Fibroblast of the conjunctiva (primary cell): ENCODE data around the gene SRGAP2C.
"Not testable (repeated sequence)": the region's sequence is repeated elsewhere in the genome, so short reads cannot be mapped to it uniquely, and the experiment has no call there.

ENCODE experiments used
- DNase-seq: peaks from one replicate; pipeline ENCODE4 v3.0.0-alpha.2; 2010; ENCODE audit warnings: low read depth

SRGAP2C gene

DNA sequence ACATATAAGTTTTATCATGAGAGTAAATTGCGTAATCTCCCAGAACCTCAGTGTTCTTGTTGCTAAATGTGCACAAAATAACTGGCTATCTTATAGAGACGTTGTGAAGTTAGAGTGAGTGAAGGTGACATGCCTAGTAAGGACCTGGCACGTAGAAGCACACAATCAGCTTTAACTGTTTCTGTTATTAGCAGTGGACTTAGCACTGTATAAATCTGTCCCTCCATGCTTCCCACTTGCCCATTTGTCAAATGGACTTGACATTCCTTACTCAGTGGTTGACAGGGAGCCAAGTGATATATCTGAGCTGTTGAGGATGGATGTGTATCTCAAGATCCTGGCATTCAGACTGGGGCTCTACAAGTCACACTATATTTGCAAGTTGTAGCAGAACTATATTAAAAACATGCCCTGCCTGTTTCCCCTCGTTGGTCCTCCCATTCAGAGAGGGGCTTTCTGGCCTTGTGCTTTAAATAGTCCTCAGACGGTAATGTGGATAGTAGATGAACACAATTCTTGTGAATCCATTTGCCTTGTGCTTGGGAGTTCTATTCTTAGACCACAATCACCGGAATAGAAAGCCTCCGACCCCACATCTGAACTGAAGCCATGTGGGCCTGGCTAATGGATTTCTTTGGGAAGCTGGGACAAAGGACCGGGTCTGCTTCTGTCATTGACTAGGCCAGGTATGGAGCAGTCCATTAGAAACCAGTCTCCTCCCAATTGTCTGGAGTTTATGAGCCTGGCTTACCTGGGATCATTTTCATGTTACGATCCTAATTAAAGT, 43.0 kb downstream of the SRGAP2C start:
- not testable (repeated sequence) for DNase-seq

DNA sequence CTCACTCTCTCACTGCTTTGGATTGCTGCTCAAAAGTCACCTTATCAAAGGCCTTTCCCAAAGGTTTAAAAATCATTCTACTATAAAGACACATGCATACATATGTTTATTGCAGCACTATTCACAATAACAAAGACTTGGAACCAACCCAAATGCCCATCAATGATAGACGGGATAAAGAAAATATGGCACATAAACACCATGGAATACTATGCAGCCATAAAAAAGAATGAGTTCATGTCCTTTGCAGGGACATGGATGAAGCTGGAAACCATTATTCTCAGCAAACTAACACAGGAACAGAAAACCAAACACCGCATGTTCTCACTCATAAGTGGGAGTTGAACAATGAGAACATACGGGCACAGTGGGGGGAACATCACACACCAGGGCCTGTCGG, 45.9 kb downstream of the SRGAP2C start:
- not testable (repeated sequence) for DNase-seq

DNA sequence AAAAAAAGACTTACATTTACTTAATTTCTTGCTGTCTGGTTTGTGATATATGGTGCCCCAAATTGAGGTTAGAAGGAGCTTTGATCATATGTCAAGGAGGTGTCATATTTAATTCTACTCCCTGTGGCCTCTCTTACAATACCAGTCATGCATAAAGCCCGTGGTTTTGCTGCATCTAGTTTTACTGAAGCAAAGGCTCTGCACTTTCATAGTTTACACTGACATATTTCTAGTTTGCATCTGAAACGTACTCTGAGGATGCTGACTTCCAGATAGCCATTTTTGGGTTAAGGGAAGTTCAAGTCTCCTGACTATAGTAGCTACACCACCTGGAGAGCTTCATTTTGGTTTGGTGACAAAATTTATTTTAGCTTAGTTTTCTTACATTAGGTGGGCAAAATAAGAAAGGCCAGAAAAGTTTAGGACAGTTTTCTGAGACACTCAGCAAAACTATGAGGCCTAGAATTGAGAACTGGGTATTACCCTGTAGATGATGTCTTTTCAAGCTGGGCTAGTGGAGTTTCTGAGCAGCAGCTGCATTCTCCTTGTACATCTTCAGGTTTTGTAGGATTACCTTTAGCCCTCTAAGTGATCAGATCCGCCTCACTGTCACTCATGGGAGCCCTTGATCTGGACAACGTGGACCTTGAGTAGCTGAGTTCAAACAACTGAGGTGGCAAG, 47.8 kb downstream of the SRGAP2C start:
- not testable (repeated sequence) for DNase-seq

DNA sequence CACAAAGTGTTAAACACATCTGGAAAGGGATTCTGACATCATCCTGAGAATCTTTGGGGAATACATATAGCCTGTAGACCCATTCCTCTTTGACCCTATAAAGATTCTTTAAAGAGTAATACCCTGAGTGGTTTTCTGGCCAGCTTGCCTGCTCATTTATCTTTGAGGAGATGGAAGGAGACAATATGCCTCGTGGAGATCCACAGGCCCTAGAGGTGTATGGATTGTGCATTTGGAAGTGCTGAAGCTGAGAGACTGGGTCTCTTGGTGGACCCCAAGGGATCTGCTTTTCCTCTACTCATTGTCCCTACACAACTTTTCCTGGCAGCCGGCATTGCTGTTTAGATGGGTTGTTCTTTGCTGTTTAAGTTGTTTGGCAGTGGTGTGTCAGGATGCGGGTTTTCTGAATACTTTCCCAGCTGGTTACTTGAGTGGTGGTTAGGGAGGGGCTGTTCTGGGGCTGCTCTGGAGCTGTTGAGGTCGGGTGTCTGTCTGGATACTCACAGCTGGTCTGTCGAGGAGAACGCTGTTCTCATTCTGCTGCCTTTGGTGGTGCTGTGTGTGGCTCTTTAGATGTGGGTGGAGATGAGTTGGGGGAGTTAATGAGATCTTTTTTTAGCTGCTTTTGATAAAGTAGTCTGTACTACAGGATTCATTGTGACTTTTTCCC, 49.5 kb downstream of the SRGAP2C start:
- not testable (repeated sequence) for DNase-seq

DNA sequence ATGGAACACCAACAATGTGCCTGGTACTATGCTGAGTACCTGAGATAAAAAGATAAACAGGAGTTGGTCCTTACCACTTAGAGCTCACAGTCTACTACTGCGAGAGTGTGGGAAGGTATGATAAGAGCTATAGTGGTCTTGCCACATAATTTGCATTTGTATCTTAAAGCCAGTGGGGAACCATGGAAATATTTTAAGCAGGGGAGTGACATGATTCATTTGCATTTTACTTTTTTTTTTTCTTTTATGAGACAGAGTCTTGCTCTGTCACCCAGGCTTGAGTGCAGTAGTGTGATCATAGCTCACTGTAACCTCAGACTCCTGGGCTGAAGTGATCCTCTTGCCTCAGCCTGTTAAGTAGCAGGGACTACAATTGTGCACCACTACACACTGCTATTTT, 53.6 kb downstream of the SRGAP2C start:
- not testable (repeated sequence) for DNase-seq

DNA sequence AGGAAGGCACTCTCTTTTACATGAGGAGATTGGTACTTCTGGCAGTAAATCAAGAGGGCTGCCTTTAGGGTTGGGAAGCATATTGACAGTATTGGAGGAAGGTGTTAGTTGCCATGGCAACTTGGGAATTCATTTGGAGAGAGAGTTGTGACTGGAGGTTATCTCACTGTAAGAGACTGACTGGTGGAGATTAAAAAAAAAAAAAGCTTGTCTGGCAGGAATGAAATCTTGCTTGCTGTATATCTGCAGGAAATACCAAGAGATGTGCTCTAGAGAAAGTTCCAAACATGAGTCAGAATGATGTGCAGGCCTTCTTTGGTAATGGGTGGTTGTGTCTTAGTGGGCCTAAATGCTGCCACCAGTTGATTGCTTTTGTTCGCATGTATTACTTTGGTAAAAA, 59.1 kb downstream of the SRGAP2C start:
- not testable (repeated sequence) for DNase-seq

DNA sequence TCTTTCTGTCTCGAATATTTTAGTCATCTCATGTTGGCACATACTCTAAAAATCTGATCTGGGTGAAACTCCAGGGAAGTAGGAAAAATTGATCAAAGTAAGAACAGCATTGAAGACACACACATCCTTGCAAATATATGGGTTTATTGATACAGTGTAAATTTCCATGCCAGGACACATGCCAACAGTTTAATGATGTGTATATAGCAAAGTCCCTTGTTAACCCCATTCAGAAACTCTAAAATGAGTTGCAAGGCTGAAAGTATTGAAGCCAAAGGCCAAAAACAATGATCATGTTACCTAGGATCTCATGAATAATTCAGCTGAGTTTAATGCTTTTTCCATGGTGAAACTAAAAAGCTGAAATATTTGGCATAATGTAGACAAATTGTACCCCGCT, 61.6 kb downstream of the SRGAP2C start:
- DNase-seq, result not testable (repeated sequence)

DNA sequence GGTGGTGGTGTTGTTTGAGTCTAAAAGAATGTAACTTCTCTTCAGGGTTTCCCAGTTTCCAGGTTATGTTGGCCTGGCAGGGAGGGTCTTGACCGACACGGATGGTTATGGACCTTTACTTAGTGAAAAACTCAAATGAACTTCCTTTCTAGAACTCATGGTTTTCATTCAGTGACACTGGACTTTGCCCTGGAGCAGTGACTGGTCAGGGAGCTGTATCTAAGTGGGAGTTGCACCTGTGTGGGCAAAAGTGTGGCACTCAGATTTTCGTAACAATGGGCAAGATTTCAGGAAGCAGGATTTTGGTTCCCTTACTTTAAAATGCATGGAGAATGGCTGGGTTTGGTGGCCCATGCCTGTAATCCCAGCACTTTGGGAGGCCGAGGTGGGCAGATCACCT, 67.9 kb downstream of the SRGAP2C start:
- DNase-seq, result not testable (repeated sequence)

DNA sequence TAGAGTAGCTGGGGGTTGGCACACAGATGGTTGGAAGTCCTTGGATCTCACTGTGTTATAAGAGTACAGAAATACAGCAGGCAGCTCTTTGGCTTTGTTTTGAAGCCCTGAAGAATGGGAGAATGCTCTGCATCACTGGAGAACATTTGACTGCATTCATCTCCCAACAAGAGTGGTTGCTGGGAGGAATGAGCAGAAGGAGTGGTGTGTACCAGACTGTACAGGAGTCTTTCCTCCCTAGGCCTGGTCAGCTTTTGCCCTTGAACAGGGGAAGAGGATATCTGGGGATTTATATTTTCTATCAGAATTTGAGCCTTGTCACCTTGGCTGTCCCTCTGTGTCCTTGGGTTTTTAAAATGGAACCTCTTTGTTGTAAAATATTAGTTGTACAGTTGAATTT, 69.8 kb downstream of the SRGAP2C start:
- DNase-seq, result not testable (repeated sequence)

DNA sequence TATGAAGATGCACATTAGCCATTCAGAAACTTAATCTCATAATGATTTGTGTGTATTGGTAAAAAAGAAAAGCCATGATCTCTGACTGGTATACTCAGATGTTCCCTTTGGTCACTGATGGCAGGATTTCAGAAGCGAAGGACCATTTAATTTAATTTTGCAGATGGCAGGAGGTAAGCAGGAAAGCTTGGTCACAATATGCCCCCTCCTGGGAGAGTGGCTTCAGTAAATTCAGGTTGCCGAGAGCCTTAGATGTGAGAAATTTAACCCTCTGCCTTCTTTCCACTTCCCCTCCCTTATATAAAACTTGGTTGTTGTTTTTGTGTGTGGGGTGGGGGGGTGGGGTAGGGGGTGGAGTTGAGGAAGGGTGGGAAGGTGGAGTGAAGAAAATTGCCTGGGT, 72.9 kb downstream of the SRGAP2C start:
- not testable (repeated sequence) for DNase-seq

DNA sequence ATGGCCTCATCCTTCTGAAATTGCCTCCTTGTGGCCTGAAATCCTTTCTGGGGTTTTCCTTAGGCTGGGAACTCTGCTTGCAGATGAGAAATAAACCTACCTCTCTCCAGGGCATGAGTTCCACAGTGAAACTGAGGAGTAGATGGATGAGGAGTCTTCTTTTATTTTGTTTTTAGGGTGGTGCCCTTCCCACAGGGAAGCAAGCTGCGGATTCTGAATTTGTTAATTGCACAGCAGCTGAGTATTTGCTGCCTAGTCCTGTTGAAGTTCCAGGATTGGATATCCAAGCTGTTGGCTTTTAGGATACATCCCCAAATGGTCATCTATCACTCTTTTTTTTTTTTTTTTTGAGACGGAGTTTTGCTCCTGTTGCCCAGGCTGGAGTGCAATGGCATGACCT, 73.4 kb downstream of the SRGAP2C start:
- not testable (repeated sequence) for DNase-seq

DNA sequence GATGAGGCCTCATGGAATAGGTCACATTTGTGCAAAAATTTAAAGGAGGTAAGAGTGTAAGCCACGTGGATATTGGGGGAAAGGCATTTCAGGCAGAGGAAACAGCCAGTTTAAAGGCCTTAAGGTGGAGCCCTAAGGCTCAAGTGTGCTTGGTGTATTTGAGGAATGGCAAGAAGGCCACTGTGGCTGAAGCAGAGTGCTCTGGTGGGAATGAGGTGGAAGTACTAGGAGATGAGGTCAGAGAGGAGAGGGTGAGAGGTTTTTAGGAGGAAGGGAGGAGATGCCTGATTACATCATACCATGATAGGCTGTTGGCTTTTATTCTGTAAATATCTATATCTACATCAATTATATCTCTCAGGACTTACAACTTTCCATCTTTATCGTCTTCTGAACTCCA, 75.4 kb downstream of the SRGAP2C start:
- DNase-seq, result not testable (repeated sequence)

DNA sequence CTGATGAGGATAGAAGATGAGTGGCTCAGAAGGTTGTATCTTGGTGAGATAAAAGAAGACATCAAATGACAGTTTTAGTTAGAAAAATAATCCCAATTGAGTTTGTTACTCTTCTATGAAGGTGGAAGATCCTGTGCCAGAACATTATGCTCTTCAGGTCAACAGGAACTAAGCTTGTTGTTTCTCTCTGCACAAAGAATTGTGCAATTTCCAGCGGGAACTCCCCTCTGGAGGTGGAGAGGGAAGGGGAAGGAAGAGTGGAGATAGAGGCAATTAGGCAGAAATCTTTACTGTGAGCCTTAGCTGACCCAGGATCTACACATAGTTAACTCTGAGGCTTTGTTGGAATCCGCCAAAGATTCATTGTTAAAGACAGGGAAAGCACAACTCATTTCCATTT, 77.4 kb downstream of the SRGAP2C start:
- not testable (repeated sequence) for DNase-seq

DNA sequence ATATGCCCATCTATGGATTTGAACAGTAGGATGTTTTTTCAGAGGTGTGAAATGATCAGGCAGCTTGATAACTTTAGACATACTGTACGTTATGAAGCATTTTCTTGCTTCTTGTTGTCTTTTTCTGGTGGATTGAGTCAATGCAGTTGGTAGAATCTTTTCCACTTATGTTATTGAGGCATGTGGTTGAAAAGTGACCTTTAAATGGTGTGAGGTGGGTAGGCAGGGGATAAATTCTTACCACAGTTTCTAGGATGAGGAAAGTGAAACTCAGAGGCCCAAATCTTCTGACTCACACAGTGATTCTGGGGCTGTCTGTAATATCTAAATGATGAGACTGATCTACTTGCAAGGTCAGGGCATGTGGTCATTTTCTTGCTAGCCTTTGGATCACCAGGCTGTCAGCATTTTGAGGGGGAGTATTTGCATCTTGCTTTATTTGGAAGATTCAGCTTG, 79.0 kb downstream of the SRGAP2C start:
- DNase-seq, result not testable (repeated sequence)

DNA sequence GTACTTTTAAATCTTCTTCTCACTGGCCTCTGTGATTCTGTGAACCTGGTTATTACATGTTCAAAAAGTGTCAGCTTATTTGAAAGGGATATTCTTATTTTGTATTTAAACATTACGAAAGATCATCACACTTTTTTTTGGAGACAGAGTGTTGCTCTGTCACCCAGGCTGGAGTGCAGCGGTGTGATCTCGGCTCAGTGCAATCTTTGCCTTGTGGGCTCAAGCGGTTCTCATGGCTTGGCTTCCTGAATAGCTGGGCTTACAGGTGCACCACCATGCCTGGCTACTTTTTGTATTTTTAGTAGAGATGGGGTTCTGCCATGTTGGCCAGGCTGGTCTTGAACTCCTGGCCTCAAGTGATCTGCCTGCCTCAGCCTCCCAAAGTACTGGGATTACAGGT, 82.3 kb downstream of the SRGAP2C start:
- DNase-seq, result not testable (repeated sequence)

DNA sequence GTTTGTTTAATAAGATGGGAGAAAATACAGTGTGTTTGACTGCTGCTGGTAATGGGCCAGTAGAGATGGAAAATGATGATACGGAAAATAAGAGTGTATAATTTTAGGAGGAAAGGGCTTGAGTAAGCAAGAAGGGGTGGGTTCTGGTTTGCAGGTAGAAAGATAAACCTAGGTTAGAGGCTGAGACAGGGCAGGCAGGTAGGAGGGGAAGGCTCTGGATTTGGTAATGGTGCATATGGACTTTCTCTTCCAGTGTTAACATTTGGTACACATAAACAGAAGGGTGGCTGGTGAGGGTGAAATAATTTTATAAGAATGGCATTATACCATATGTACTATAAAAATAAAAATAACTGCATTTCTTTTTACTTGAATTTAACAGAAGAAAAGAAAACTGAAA, 84.5 kb downstream of the SRGAP2C start:
- not testable (repeated sequence) for DNase-seq

DNA sequence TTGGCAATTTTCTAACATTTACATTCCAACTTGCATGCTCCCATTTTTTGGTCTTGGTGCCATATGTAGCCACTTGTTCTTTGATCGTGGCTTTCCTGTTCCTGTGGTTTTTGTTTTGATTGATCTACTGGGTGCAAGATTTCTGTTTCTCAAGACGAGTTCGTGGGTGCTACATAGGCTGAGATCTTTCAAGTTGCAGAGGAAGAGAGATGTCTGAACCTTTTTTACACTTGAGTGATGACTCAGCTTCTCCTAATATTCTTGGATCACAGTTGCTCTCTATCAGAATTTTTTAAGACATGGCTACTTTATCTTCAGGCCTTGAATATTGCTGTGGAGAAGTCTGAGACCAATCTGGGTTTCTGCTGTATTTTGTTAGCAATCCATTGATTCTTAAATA, 85.2 kb downstream of the SRGAP2C start:
- DNase-seq, result not testable (repeated sequence)

DNA sequence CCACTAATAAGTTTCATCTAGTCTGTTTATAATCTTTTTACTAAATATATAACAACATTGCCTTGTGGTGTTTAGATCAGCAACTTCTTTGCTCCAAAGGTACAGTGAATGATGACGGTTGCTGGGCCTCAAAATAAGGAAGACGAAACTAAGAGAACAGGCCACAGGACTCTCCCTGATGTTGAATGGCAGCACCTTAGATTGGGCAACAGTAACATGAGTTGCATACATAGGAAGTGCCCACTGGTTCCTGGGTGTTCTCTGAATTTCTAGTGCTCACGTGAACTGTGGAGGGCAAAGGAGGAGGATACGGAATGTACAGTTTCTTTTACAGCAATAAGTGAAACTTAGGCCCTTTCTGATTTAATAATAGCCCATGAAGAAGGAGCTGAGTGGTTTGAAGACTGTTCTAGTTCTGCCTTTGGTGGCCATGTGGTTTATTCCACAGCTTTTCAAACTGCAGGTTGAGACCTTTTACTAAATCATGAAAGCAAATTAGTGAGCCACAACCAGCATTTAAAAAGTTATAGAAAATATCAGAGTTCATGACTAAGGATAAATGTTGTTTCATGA, 86.5 kb downstream of the SRGAP2C start:
- not testable (repeated sequence) for DNase-seq

DNA sequence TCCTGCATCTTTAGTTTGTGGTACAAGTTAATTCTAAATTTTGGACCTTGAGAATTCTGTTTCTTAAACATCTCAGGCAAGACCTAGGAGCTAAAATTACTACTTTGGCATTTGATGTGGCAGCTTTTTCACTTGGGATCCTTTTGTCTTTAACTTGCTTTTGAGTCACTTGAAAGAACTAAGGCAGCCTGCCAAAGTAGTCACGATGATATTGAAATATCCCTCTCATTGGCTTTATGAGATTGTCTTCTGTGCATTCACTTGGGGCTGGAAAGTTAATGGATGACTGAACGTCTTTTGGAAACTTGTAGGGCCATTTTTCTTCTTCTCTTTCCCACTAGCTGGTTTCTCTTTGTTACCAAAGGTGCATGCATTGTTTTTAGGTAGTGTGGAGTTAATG, 90.7 kb downstream of the SRGAP2C start:
- DNase-seq, result not testable (repeated sequence)

DNA sequence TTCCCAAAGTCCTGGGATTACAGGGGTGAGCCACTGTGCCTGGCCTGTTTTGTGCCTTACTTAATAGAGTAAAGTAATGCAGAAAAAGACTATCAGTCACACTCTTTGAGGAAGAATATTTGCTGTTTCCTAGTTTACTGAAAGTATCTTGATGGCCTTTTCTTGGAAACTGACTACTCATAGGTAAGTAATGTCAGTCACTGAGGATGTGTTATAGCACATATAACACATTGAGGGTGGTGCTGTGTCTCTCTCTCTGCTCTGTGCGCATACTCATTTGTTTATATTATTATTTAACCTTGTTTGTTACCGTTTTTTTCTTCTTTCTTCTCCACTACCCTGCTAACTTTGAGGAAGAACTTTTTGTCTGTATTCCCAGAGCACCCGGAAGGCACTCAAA, 93.4 kb downstream of the SRGAP2C start:
- DNase-seq, result not testable (repeated sequence)

DNA sequence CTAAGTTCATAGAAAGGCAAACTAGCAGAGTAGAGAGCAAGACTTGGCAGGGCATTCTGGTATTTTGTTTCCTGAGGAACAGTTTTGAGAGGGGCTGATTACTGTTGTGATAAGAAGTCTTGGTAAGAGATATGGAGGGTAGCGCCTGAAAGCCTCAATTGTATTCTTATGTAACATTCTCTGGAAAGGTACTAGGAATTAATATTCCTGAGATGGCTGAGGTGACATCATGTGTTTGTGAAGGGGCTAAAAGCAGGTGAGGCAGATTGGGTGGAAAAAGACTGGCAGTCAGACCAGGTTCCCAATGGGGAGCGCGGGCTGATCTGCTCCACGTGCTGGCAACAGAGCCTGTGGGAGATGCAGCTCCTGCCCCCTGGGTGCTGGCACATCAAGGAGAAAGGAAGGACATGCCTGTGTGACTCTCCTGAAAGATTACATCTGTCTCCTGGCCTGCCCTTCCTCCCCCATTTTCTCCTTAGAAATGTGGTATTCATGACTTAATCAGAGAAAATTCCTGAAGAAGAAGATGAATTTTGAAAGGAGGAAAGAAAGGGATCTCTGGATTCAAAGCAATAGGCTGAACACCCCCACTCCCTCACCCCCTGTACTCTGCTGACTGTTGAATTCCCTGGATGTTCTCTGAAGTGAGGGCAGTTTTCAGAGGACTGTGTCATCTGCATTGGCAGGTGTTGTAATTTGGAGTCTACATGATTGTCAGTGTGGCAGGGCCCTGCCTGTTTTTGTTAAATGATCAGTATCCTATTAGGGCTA, 94.2 kb downstream of the SRGAP2C start:
- not testable (repeated sequence) for DNase-seq

DNA sequence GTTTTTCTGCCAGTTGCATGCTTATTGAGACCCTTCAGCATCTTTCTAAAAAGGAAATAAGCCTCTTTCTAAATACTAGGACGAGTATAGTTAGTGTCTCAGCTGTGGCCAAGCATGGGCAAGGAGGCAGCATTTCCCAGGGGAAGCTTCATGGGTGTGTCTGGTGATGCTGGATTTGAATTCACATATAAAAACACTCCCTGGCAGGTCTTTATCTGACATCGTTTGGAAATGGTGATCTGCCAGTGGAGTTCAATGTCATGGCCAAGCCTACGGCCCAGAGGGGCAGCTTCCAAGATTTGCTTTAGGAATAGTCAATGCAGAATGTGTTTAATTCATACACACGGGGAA, 94.7 kb downstream of the SRGAP2C start:
- not testable (repeated sequence) for DNase-seq
